SK-N-SH treated with all-trans-retinoic acid at 6 μM for 48 hours (cell line): ENCODE results near the gene NCAM2.

ENCODE experiments used
- ARNTL ChIP-seq: fragments of 450-650 bp; formaldehyde crosslinking; IDR thresholded peaks from 2 replicates; pipeline ENCODE4 v1.5.0; 2020; ENCODE audit warnings: low read depth, mild to moderate bottlenecking, moderate library complexity, borderline replicate concordance
- BACH2 ChIP-seq: fragments of 250-450 bp; sonication (Bioruptor Pico); IDR thresholded peaks from 2 replicates; pipeline ENCODE4 v1.9.0; 2021; ENCODE audit warnings: mild to moderate bottlenecking, borderline replicate concordance
- TCF4 ChIP-seq: fragments of 250-450 bp; sonication (Bioruptor Pico); IDR thresholded peaks from 2 replicates; pipeline ENCODE4 v1.8.0; 2021; ENCODE audit warnings: mild to moderate bottlenecking, moderate library complexity, borderline replicate concordance
- ZFP3 ChIP-seq: fragments of 250-450 bp; sonication (Bioruptor Pico); IDR thresholded peaks from 2 replicates; pipeline ENCODE4 v1.5.0; 2020; ENCODE audit warnings: mild to moderate bottlenecking, moderate library complexity
- ZNF565 ChIP-seq: fragments of 450-650 bp; formaldehyde crosslinking; conservative IDR thresholded peaks from 2 replicates; pipeline ENCODE4 v1.5.0; 2020; ENCODE audit warnings: low read depth, mild to moderate bottlenecking, moderate library complexity
- ZNF8 ChIP-seq: fragments of 450-650 bp; formaldehyde crosslinking; IDR thresholded peaks from 2 replicates; pipeline ENCODE4 v1.5.0; 2020; ENCODE audit warnings: mild to moderate bottlenecking, moderate library complexity
- TF ChIP-seq, protein P1 (sequence below): fragments of 250-450 bp; sonication (Bioruptor Pico); IDR thresholded peaks from 2 replicates; pipeline ENCODE4 v1.8.0; 2020; ENCODE audit warnings: mild to moderate bottlenecking, moderate library complexity, borderline replicate concordance

DNA sequence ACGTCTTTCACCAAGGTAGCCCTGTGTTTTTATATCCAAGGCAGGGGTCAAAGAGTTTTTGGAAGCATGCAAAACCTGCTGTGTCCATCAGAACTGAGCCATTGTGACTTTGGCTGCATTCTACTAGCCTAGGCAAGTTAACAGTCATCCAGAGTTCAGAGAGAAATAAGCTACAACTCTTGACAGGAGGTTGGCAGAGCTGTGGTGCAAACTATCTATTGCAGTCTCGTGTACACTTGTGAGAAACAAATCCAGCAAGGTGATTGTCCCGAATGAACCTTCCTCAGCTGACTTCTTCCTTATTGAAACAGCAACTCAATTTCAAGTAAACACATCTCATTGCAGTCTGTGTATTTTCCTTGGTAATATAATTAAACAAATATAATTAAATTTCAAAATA is 124.5 kb downstream of the NCAM2 start:
- TF ChIP-seq ZFP3, result no peak
- no peak for TF ChIP-seq TCF4 (CRISPR knock-in tag)
- TF ChIP-seq ARNTL (CRISPR knock-in tag), result no peak
- TF ChIP-seq ZNF565 (CRISPR knock-in tag), result no peak
- TF ChIP-seq BACH2 (CRISPR knock-in tag), result no peak
- TF ChIP-seq, protein P1, sequence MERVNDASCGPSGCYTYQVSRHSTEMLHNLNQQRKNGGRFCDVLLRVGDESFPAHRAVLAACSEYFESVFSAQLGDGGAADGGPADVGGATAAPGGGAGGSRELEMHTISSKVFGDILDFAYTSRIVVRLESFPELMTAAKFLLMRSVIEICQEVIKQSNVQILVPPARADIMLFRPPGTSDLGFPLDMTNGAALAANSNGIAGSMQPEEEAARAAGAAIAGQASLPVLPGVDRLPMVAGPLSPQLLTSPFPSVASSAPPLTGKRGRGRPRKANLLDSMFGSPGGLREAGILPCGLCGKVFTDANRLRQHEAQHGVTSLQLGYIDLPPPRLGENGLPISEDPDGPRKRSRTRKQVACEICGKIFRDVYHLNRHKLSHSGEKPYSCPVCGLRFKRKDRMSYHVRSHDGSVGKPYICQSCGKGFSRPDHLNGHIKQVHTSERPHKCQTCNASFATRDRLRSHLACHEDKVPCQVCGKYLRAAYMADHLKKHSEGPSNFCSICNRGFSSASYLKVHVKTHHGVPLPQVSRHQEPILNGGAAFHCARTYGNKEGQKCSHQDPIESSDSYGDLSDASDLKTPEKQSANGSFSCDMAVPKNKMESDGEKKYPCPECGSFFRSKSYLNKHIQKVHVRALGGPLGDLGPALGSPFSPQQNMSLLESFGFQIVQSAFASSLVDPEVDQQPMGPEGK, result no peak
- TF ChIP-seq ZNF8 (CRISPR knock-in tag), result no peak
